Psoas muscle (tissue), 8 donors: ENCODE measurements around the gene ITPK1. TPM values are rescaled to one million over a fixed set of nuclear protein-coding genes. Genes with fewer than 3 reads are reported as not detected.

Experiments used
- ATAC-seq, 4 donors: fragments of 200-7000 bp; cut with Tn5 transposase; one replicate each; pipeline ENCODE4 v1.9.1; 2020; ENCODE audit warnings: moderate library complexity in 3 of 4, mild to moderate bottlenecking in 2 of 4
- DNase-seq, 2 donors: peaks; one replicate each; pipeline ENCODE4 v3.0.0-alpha.2; 2020
- H3K27ac ChIP-seq: fragments of 200-600 bp; one replicate; pipeline ENCODE4 v1.8.0; 2022
- H3K27me3 ChIP-seq, 3 donors: fragments of 200-600 bp in 1 of 3; one replicate each; pipeline versions ENCODE4 v1.6.1 to v1.8.0; 2013 to 2022; ENCODE audit warnings: low read length in 2 of 3, mild to moderate bottlenecking in 2 of 3, moderate library complexity in 1 of 3; ENCODE audit not compliant: insufficient read depth in 3 of 3
- H3K36me3 ChIP-seq, 2 donors: fragments of 200-600 bp in 1 of 2; one replicate each; pipeline versions ENCODE4 v1.6.1 to v1.8.0; 2013 to 2022; ENCODE audit warnings: low read depth in 1 of 2, mild to moderate bottlenecking in 1 of 2, moderate library complexity in 1 of 2; ENCODE audit not compliant: insufficient read depth in 1 of 2
- H3K4me1 ChIP-seq: fragments of 200-600 bp; one replicate; pipeline ENCODE4 v1.8.0; 2022
- H3K4me3 ChIP-seq: fragments of 200-600 bp; one replicate; pipeline ENCODE4 v1.8.0; 2022; ENCODE audit warnings: mild to moderate bottlenecking
- H3K9me3 ChIP-seq: fragments of 200-600 bp; one replicate; pipeline ENCODE4 v1.8.0; 2022
- CTCF ChIP-seq: fragments of 200-600 bp; IDR thresholded peaks from one replicate; pipeline ENCODE4 v1.8.0; 2022; ENCODE audit warnings: antibody characterized with exemption
- WGBS, 3 donors: extraction: QIAGEN DNeasy Blood & Tissue Kit; methylation state at CpG; one replicate each; pipeline versions ENCODE4 v1.1.6 to v1.1.7; 2013; 5-methylcytosine and 5-hydroxymethylcytosine counted together
- intact Hi-C, 2 donors: fragments of 100-400 bp; cut with DNase I; formaldehyde crosslinking; loops; one replicate each; pipeline versions ENCODE4 v1.11.0 to v1.14.2; 2022
- polyA plus RNA-seq, 3 donors: library from polyadenylated mRNA; stranded (reverse); fragments of 200-250 nt; gene quantifications; one replicate each; pipeline ENCODE4 v1.2.3, GENCODE V29; 2013
- total RNA-seq, 4 donors: library from RNA; stranded (reverse); fragmentation: NEBNext Ultra II Directional in 2 of 4; extraction: Animal tissue kit (Norgen Biotek cat#: 25700) in 2 of 4; gene quantifications; one replicate each; pipeline versions ENCODE4 v1.2.1 to v1.2.4, GENCODE V29; 2021 to 2023
- donor health status: healthy with polysubstance abuse.
- donor health status: DM: no; HTN: no; CAD: no; lungs with moderate emphysema.
- donor health status: Bipolar disorder and iron deficiency.
- donor health status: healthy.
- donor health status: DM: yes; HTN: yes; CAD: no.
- donor health status: DM: no; HTN: no; CAD: no.
- donor health status: DM: no; HTN: no; CAD: no.
- donor health status: DM: yes; HTN: yes; CAD: no.

ITPK1 gene
- total and polyA plus RNA-seq, 7 donors, result 30.0 to 61.1 (median 42.7) TPM

GRCh38 chr14:93079321-93079720 lies 36.4 kb downstream of the ITPK1 start:
- WGBS, 3 donors, result 87 to 90% (median 90%) methylated on average over 9 of the region's 9 CpGs
- no peaks in the 10 kb centered on the region for H3K36me3 ChIP-seq
- no peak for TF ChIP-seq CTCF
- intact Hi-C loops, result no loop called here
- H3K27me3 ChIP-seq, result no peaks in the 10 kb centered on the region
- no peak overlapping the region for H3K27ac ChIP-seq
- no peak overlapping the region for H3K4me3 ChIP-seq
- DNase-seq (no peak), ATAC-seq (no peak)
- no peaks in the 10 kb centered on the region for H3K9me3 ChIP-seq
- H3K4me1 ChIP-seq, result peaks cover 5% of the 10 kb centered on the region

GRCh38 chr14:93078870-93079269 lies 36.9 kb downstream of the ITPK1 start:
- no peak for ATAC-seq
- no peak overlapping the region for H3K27ac ChIP-seq
- WGBS, 3 donors, result 80 to 91% (median 85%) methylated on average over 9 of the region's 9 CpGs
- H3K36me3 ChIP-seq, result no peaks in the 10 kb centered on the region
- no peak overlapping the region for H3K4me3 ChIP-seq
- no peak for DNase-seq
- H3K9me3 ChIP-seq, result no peaks in the 10 kb centered on the region
- peaks cover 5% of the 10 kb centered on the region for H3K4me1 ChIP-seq
- TF ChIP-seq CTCF, result no peak
- intact Hi-C loops, result no loop called here
- H3K27me3 ChIP-seq, result no peaks in the 10 kb centered on the region

GRCh38 chr14:93076755-93077154 lies 39.0 kb downstream of the ITPK1 start:
- Histone ChIP-seq H3K27me3 (no peaks in the 10 kb centered on the region), H3K4me1 (no peaks in the 10 kb centered on the region), H3K4me3 (no peak overlapping the region), H3K9me3 (no peaks in the 10 kb centered on the region), H3K36me3 (no peaks in the 10 kb centered on the region), H3K27ac (no peak overlapping the region)
- no peak for ATAC-seq
- intact Hi-C loops, result no loop called here
- DNase-seq, result no peak
- TF ChIP-seq CTCF, result no peak
- 90 to 98% (median 95%) methylated on average over 10 of the region's 10 CpGs for WGBS, 3 donors

- no peak for TF ChIP-seq CTCF
- no peaks in the 10 kb centered on the region for H3K27me3 ChIP-seq
- ATAC-seq, result no peak
- no peak overlapping the region for H3K4me3 ChIP-seq
- intact Hi-C loops, result no loop called here
- no peaks in the 10 kb centered on the region for H3K36me3 ChIP-seq
- H3K4me1 ChIP-seq, result no peaks in the 10 kb centered on the region
- H3K27ac ChIP-seq, result no peak overlapping the region
- no peak for DNase-seq
- H3K9me3 ChIP-seq, result no peaks in the 10 kb centered on the region
These were observed 39.8 kb downstream of the ITPK1 start for GRCh38 chr14:93075891-93076290.
